GM15510 (cell line): Measurements from ENCODE around the gene MYO18B.

ENCODE experiments used
- POLR2A ChIP-seq: IDR thresholded peaks from 3 replicates; pipeline ENCODE4 v1.6.1; 2011; ENCODE audit warnings: borderline replicate concordance; ENCODE audit not compliant: insufficient read length; ENCODE audit errors: extremely low read depth

The MYO18B gene

GRCh38 chr22:25930083-25930482 is 188.1 kb downstream of the MYO18B start:
- TF ChIP-seq POLR2A: no peak

GRCh38 chr22:25930788-25931310 is 188.9 kb downstream of the MYO18B start:
- TF ChIP-seq POLR2A: no peak

- TF ChIP-seq POLR2A: no peak
Observed at GRCh38 chr22:25933158-25933788, 191.3 kb downstream of the MYO18B start.

- no peak for TF ChIP-seq POLR2A
Observed at GRCh38 chr22:25935266-25936058, 193.5 kb downstream of the MYO18B start.

GRCh38 chr22:25938151-25938550 is 196.2 kb downstream of the MYO18B start:
- no peak for TF ChIP-seq POLR2A

- no peak for TF ChIP-seq POLR2A
Observed at GRCh38 chr22:25939384-25939783, 197.4 kb downstream of the MYO18B start.

- no peak for TF ChIP-seq POLR2A
Observed at GRCh38 chr22:25940479-25940878, 198.5 kb downstream of the MYO18B start.

- no peak for TF ChIP-seq POLR2A
Observed at GRCh38 chr22:25941365-25941960, 199.5 kb downstream of the MYO18B start.

GRCh38 chr22:25942115-25942855 is 200.3 kb downstream of the MYO18B start:
- no peak for TF ChIP-seq POLR2A

- TF ChIP-seq POLR2A: no peak
Observed at GRCh38 chr22:25942856-25943411, 200.9 kb downstream of the MYO18B start.

GRCh38 chr22:25950111-25950510 is 208.1 kb downstream of the MYO18B start:
- TF ChIP-seq POLR2A: no peak

GRCh38 chr22:25953276-25953675 is 211.3 kb downstream of the MYO18B start:
- no peak for TF ChIP-seq POLR2A

GRCh38 chr22:25953919-25954318 is 211.9 kb downstream of the MYO18B start:
- TF ChIP-seq POLR2A: no peak

- no peak for TF ChIP-seq POLR2A
Observed at GRCh38 chr22:25955323-25955722, 213.3 kb downstream of the MYO18B start.

- TF ChIP-seq POLR2A: no peak
Observed at GRCh38 chr22:25956801-25957200, 214.8 kb downstream of the MYO18B start.
